HS-27A (cell line): ENCODE measurements around the gene GAL3ST2.
"Not testable (repeated sequence)": the region's sequence is repeated elsewhere in the genome, so short reads cannot be mapped to it uniquely, and the experiment has no call there.

ENCODE experiments used
- DNase-seq: peaks from one replicate; pipeline ENCODE4 v3.0.0-alpha.2; 2012; ENCODE audit warnings: low read depth, missing footprints

Gene GAL3ST2

DNA sequence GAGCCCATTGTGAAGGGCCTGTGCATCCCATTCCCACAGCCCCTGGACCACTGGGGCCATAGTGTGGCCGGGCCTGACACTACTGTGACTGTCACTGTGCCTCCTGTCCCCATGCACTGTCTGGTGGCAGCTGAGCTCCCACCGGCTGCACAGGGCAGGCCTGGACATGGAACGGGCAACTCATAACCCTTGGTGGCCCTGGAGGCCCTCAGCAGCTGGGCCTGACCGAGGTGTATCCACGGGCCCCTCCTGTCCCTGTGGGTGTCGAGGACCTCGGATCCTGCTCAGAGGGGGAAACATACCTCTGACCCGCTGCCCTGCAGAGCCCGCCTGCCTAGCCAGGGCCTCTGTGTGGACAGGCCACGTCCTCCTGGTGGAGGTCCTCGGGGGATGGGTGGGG, 7.8 kb upstream of the GAL3ST2 start:
- no peak for DNase-seq

GRCh38 chr2:241769819-241770184, 6.8 kb upstream of the GAL3ST2 start:
- no peak for DNase-seq

GRCh38 chr2:241770185-241770935, 6.3 kb upstream of the GAL3ST2 start:
- DNase-seq: no peak

DNA sequence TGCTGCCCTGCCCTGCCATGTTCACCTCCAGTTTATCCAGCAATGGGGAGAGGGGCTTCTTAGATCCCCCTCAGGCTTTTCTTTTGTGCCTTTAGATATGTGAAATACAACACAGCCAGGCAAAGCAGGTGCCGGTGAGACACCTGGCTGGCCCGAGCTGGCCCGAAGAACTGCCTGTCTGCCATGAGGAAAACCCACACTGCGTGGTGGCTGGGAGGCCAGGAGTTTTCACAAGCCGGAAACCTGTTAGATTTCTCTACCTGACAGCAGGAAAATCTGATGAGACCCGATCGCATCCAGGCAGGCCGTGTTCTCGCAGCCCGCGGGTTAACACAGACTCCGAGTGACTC, 5.7 kb upstream of the GAL3ST2 start:
- no peak for DNase-seq

GRCh38 chr2:241771286-241772062, 5.1 kb upstream of the GAL3ST2 start:
- DNase-seq: no peak

- DNase-seq: no peak
Measured at GRCh38 chr2:241772063-241772499, 4.5 kb upstream of the GAL3ST2 start.

DNA sequence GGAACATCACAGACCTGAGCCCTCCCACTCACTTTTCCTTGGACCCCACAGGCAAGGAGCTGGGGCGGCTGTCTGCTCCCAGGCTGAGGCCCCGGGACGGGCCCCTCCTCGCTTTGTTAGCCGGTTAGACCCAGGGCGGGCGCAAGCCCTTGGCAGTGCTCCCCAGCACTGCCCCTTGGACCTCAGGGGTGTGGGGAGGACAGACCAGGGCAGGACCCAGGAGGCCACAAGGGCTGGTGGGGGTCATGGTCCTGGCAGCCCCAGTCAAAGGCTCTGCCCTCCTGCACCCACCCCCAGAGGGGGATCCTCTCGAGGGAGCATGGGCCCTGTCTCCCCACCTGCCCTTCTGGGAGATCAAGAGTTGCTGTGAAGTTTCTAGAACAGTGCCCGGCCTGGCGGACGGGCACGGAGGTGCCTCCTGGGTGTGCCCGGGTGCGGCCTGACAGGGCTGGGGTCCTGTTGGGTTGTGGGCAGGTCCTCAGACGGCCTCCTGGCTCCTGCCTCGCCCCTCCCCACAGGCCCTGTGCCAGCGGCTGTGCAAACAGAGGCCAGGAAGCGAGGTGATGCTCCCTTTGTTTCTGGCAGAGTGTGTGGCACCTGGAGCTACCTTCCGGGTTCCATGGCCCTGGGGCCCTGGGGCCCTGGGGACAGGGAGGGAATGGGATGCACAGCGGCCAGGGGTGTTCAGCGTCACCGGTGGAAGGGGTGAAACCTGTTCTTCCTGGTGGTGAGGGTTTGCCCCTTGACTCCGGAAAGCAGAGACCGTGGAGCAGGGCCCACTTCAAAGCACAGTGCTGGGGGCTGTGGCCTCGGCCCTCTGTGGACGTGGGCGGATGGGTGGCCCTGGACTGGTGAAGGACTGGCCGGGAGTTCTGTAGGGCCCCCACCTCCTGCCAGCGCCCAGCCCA, 2.9 kb upstream of the GAL3ST2 start:
- no peak for DNase-seq

DNA sequence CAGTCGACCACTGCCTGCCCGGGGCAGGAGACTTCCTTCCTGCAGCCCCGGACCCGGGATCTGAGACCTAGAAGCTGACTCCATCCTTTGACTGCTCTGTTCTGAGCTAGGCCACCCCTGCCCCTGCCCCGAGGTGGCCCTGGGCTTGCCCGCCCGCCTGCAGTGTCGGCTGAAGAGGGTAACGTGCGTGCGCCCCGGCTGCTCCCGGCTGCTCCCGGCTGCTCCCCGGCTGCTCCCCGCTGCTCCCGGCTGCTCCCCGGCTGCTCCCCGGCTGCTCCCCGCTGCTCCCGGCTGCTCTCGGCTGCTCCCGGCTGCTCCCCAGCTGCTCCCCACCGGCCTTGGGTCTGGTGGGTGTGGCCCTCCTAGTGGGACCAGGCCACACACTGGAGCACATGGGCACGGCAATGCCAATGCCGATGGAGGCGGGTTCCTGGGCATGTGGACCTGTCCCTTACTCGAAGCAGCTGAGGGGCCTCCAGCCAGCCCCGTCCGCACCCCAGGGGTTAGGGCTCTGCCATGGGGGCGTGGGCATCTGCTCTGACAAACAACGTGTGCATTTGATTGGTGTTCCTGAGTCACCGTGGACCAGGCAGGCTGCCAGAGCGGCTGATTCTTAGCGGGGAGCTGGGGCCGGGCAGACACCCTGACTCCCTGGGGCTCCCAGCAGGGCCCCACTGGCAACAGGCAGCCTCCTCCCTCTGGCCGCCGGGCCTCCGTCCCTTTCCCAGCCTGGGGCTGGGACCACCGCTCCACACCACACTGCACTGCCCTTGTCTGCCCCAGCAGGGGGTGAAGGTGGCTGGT, 2.0 kb upstream of the GAL3ST2 start:
- no peak for DNase-seq

DNA sequence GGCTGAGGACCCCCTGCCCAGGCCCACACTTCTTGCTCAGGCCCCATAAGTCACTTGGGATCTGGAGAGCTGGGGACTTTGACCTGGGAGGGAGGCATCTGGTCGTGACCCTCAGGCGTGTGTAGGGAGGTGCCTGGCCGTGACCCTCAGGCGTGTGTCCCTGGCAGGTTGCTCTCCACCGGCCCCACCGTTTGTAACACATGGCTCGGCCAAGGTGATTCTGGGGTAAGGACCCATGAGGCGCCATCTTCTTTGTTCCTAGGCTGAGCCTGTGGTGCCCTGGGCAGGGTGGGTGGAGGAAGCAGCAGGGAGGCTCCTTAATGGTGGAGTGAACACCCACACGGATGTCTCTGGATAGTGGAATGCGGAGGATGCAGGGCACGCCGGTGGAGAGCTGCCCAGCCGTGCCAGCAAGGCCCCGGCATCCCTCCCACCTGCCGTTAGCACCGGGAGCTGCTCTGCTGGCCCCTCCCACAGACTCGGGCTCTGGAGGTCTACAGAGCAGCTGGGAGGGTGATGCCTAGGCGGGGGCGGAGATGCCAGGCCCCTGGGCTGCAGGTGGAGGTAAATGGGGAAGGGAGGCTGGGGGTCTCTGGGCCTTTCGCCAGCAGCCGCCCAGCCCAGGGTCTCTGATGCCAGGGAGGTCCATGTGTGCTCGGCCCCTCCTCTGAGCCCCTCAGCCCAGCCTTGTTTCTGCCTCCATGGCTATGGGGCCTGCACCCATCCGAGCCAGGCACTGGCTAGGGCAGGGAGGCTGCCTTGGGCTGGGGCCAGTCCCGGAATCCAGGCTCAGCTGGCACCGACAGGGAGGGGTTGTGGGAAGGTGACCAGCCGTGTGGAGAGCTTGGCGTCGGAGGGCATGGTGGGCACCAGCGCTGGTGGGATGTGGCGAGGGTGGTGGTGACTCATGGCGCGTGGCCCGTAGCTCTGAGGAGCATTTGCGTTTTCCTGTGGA, 1.1 kb upstream of the GAL3ST2 start:
- no peak for DNase-seq

DNA sequence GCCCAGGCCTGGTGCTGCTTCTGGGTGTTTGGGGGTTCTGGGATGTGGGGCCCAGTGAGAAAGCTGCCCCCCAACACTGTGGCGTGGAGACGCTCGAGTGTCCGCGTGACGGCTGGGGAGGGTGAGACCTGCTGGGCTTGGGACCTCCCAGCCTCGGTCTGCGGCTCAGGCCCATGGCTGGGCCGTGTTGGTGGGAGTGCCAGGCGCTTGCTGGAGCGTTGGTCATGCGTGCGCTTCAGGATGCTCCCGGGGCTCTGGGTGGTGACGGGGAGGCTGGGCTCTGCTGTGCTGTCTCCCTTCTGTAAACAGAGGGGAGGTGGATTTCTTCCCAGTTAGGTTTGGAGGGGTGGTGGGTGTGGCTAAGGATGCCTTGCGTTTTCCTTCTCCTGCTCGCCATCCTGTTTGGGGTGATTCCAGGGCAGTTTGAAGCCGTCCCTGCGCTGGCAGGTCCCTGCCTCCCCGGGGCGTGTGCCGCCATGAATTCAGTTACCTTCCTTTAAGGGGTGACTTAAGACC, 606 bp downstream of the GAL3ST2 start:
- DNase-seq: no peak

GRCh38 chr2:241777686-241778627, 1.3 kb downstream of the GAL3ST2 start:
- no peak for DNase-seq

GRCh38 chr2:241780939-241781569, 4.4 kb downstream of the GAL3ST2 start:
- no peak for DNase-seq

DNA sequence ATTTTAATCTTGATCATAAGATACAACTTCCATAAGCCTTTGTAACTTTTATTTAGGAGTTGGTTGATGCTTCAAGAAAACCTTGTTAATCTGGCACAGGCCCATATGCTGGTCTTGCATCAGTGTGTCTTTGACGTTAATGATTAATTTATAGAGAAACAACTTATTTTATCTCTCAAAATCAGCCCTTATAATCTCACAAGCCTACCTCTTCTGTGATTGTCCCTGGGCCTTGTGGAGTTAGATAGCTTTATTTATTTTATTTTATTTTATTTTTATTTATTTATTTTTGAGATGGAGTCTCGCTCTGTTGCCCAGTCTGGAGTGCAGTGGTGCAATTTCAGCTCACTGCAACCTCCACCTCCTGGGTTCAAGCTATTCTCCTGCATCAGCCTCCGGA, 5.4 kb downstream of the GAL3ST2 start:
- DNase-seq: not testable (repeated sequence)

DNA sequence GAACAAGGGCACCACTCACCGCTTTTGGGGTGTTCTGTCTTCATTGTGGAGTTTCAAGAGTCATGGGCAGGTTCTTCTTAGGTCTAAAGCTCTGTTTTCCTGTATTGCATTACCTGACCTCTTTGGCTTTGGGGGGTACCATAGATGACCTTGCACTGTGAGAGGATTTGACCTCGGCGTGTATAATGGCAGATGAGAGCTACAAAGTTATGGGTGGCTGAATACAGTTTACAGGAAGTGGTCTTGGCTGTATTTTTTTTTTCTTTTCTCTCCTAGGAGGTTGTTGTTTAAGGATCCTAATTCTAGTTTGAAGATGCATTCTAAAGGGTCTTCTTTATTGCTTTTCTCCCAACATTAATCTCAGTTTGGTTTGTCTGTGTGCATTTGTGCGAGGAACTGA, 11.5 kb downstream of the GAL3ST2 start:
- DNase-seq: no peak

GRCh38 chr2:241788572-241788971, 11.9 kb downstream of the GAL3ST2 start:
- no peak for DNase-seq

GRCh38 chr2:241791385-241791784, 14.8 kb downstream of the GAL3ST2 start:
- not testable (repeated sequence) for DNase-seq

DNA sequence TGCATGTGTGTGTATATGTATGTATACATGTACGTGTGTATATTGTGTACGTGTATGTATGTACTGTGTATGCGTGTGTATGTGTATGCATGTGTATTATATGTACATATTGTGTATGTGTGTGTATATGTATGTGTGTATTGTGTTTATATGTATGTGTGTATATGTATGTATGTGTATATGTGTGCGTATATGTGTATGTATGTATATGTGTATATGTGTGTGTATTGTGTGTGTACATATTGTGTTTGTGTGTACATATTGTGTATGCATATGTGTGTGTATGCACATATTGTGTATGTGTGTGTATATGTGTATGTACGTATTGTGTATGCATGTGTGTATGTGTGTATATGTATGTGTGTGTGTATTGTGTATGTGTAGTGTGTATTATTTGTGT, 16.8 kb downstream of the GAL3ST2 start:
- DNase-seq: no peak

- DNase-seq: no peak
Measured at GRCh38 chr2:241794250-241794823, 17.7 kb downstream of the GAL3ST2 start.
